Measurements from ENCODE around the gene SNX12. TPM values are rescaled to one million over a fixed set of nuclear protein-coding genes. Genes with fewer than 3 reads are reported as not detected.

Gene SNX12
- total RNA-seq, 1 experiment from 2014 or later = 43.7 TPM

- peak overlapping the region; percentile 62 for H3K9ac ChIP-seq (ENCODE audit: low read length)
- CTCF ChIA-PET = no interaction called here
- POLR2A ChIA-PET = no interaction called here
- intact Hi-C loops (cut with micrococcal nuclease) = loop anchor here (5.0 kb wide), 1 partner anchor 82 kb away; no protein-coding TSS in a partner anchor
- H3K27me3 ChIP-seq (ENCODE audit: insufficient read depth, low read length) = no peaks in the 10 kb centered on the region
- TSS peak; percentile 90 for BruUV-seq (replicated peaks)
- H3K79me2 ChIP-seq (ENCODE audit: insufficient read depth, low read length) = no peaks in the 10 kb centered on the region
- TF ChIP-seq REST (IDR thresholded peaks at IDR 0.05; ENCODE audit: low read depth) (no peak), JUND (IDR thresholded peaks at IDR 0.05) (no peak), YY1 (IDR thresholded peaks at IDR 0.05; ENCODE audit: extremely low read depth, insufficient replicate concordance, low read depth, low read length) (no peak), ZNF274 (IDR thresholded peaks at IDR 0.05; ENCODE audit: low read depth, low read length) (no peak), CBX3 (IDR thresholded peaks at IDR 0.05; ENCODE audit: low read depth) (no peak), ZFX (IDR thresholded peaks at IDR 0.05) (no peak), CTCF (IDR thresholded peaks at IDR 0.05 in 2 of 3, conservative IDR thresholded peaks at IDR 0.05 in 1 of 3; ENCODE audit: borderline replicate concordance in 1 of 3, insufficient read depth in 1 of 3, low read depth in 2 of 3, low read length in 2 of 3) (no peak), MAX (IDR thresholded peaks at IDR 0.05) (no peak), SP1 (IDR thresholded peaks at IDR 0.05; ENCODE audit: low read depth) (no peak)
- peak overlapping the region; percentile 54 to 64 for H3K4me3 ChIP-seq (replicated peaks in 1 of 2; ENCODE audit: low read depth in 1 of 2, low read length in 2 of 2)
- RAD21 ChIA-PET (ENCODE audit: low non-redundant PET in 1 of 2, low total read pairs in 2 of 2, uncharacterized antibody in 2 of 2, unreplicated experiment in 2 of 2) = no interaction called here
- H4K20me1 ChIP-seq (ENCODE audit: insufficient read depth) = no peaks in the 10 kb centered on the region
- H2AFZ ChIP-seq (ENCODE audit: low read depth, low read length, poor library complexity, severe bottlenecking) = no peak overlapping the region
- no peak overlapping the region for H3K27ac ChIP-seq (ENCODE audit: low read depth, low read length)
- peaks cover 0 to 14% of the 10 kb centered on the region in 2 experiments; a peak in 2 of 4 replicates for H3K4me1 ChIP-seq (ENCODE audit: control insufficient read depth in 1 of 2, insufficient read depth in 2 of 2, low read length in 2 of 2)
- H3K9me3 ChIP-seq (ENCODE audit: control insufficient read depth in 1 of 2, insufficient read depth in 1 of 2, low read depth in 1 of 2, low read length in 2 of 2) = no peaks in the 10 kb centered on the region
- H3K4me2 ChIP-seq (ENCODE audit: low read length) = peak overlapping the region; percentile 88
- no peak for DNase-seq (ENCODE audit: low read depth, low spot score)
- H3K9me2 ChIP-seq (ENCODE audit: insufficient read depth) = no peaks in the 10 kb centered on the region
- ATAC-seq = peak; percentile 5; the same call in 1 of the 2 replicates
- H3K36me3 ChIP-seq (ENCODE audit: control insufficient read depth in 1 of 2, insufficient read depth in 2 of 2, low read length in 2 of 2) = no peaks in the 10 kb centered on the region
Measured at GRCh38 chrX:71095033-71095432, 26.9 kb upstream of the SNX12 start.

Measured in HCT116 (cell line).